ENCODE results near the gene TRDN.

DNA sequence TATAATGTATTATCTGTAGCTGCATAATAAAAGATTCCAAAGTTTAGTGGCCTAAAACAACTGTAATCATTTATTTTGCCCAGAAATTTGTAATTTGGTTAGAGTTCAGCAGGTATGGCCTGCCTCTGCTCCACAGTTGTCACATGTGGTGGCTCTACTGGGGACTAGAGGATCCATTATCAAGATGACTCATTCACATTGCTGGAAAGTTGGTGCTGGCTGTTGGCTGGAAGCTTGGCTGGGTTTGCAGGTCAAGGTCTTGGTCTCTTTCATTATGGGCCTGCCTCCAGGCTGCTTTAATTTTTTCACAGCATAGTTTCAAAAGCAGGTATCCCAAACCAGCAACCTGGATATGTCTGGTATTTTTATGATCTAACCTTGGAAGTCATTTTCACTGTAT, 17.6 kb downstream of the TRDN start:
- TF ChIP-seq POLR2AphosphoS5 (IDR thresholded peaks at IDR 0.05) (no peak), MXI1 (conservative IDR thresholded peaks at IDR 0.05; ENCODE audit: poor library complexity, severe bottlenecking) (no peak), RAD21 (conservative IDR thresholded peaks at IDR 0.05) (no peak)
- TF ChIP-seq, protein P1, sequence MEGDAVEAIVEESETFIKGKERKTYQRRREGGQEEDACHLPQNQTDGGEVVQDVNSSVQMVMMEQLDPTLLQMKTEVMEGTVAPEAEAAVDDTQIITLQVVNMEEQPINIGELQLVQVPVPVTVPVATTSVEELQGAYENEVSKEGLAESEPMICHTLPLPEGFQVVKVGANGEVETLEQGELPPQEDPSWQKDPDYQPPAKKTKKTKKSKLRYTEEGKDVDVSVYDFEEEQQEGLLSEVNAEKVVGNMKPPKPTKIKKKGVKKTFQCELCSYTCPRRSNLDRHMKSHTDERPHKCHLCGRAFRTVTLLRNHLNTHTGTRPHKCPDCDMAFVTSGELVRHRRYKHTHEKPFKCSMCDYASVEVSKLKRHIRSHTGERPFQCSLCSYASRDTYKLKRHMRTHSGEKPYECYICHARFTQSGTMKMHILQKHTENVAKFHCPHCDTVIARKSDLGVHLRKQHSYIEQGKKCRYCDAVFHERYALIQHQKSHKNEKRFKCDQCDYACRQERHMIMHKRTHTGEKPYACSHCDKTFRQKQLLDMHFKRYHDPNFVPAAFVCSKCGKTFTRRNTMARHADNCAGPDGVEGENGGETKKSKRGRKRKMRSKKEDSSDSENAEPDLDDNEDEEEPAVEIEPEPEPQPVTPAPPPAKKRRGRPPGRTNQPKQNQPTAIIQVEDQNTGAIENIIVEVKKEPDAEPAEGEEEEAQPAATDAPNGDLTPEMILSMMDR (IDR thresholded peaks at IDR 0.05; ENCODE audit: poor library complexity, severe bottlenecking) = no peak
- TF ChIP-seq, protein P2, sequence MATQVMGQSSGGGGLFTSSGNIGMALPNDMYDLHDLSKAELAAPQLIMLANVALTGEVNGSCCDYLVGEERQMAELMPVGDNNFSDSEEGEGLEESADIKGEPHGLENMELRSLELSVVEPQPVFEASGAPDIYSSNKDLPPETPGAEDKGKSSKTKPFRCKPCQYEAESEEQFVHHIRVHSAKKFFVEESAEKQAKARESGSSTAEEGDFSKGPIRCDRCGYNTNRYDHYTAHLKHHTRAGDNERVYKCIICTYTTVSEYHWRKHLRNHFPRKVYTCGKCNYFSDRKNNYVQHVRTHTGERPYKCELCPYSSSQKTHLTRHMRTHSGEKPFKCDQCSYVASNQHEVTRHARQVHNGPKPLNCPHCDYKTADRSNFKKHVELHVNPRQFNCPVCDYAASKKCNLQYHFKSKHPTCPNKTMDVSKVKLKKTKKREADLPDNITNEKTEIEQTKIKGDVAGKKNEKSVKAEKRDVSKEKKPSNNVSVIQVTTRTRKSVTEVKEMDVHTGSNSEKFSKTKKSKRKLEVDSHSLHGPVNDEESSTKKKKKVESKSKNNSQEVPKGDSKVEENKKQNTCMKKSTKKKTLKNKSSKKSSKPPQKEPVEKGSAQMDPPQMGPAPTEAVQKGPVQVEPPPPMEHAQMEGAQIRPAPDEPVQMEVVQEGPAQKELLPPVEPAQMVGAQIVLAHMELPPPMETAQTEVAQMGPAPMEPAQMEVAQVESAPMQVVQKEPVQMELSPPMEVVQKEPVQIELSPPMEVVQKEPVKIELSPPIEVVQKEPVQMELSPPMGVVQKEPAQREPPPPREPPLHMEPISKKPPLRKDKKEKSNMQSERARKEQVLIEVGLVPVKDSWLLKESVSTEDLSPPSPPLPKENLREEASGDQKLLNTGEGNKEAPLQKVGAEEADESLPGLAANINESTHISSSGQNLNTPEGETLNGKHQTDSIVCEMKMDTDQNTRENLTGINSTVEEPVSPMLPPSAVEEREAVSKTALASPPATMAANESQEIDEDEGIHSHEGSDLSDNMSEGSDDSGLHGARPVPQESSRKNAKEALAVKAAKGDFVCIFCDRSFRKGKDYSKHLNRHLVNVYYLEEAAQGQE (IDR thresholded peaks at IDR 0.05; ENCODE audit: borderline replicate concordance) = no peak
